Smooth muscle cell (in vitro differentiated cells): ENCODE measurements around the gene NOTUM. TPM values are rescaled to one million over a fixed set of nuclear protein-coding genes. Genes with fewer than 3 reads are reported as not detected.

Experiments
- DNase-seq: peaks from one replicate; lab custom pipeline; 2025; ENCODE audit not compliant: unreplicated experiment; lab: John Stamatoyannopoulos, UW
- H2AFZ ChIP-seq: fragments of 200-600 bp; sonication (generic); 2 replicates; pipeline ENCODE4 v1.6.0; 2016; ENCODE audit warnings: antibody characterized with exemption, low read depth, mild to moderate bottlenecking
- H3F3A ChIP-seq: fragments of 200-600 bp; sonication (generic); 2 replicates; pipeline ENCODE4 v1.6.0; 2017; ENCODE audit warnings: antibody characterized with exemption, low read depth
- H3K27ac ChIP-seq: fragments of 200-600 bp; sonication (generic); 2 replicates; pipeline ENCODE4 v1.5.1; 2016; ENCODE audit warnings: low read depth, mild to moderate bottlenecking
- H3K27me3 ChIP-seq: fragments of 200-600 bp; sonication (generic); 2 replicates; pipeline ENCODE4 v1.6.1; 2016; ENCODE audit warnings: low read depth, mild to moderate bottlenecking
- H3K36me3 ChIP-seq: fragments of 200-600 bp; sonication (generic); 2 replicates; pipeline ENCODE4 v1.5.1; 2016; ENCODE audit warnings: low read depth
- H3K4me1 ChIP-seq: fragments of 200-600 bp; sonication (generic); 2 replicates; pipeline ENCODE4 v1.5.1; 2016; ENCODE audit warnings: low read depth
- H3K4me2 ChIP-seq: fragments of 200-600 bp; sonication (generic); 2 replicates; pipeline ENCODE4 v1.6.0; 2016; ENCODE audit warnings: mild to moderate bottlenecking
- H3K4me3 ChIP-seq: fragments of 200-600 bp; sonication (generic); 2 replicates; pipeline ENCODE4 v1.5.1; 2016; ENCODE audit warnings: mild to moderate bottlenecking
- H3K79me2 ChIP-seq: fragments of 200-600 bp; sonication (generic); 2 replicates; pipeline ENCODE4 v1.6.0; 2016; ENCODE audit warnings: low read depth, mild to moderate bottlenecking
- H3K9ac ChIP-seq: fragments of 200-600 bp; sonication (generic); 2 replicates; pipeline ENCODE4 v1.6.0; 2016; ENCODE audit warnings: low read depth
- H3K9me3 ChIP-seq: fragments of 200-600 bp; sonication (generic); replicated peaks from 2 replicates; pipeline ENCODE4 v1.5.1; 2016; ENCODE audit warnings: low read depth
- H4K20me1 ChIP-seq: fragments of 200-600 bp; sonication (generic); 2 replicates; pipeline ENCODE4 v1.6.0; 2016; ENCODE audit warnings: low read depth
- WGBS: methylation state at CpG from one replicate; pipeline ENCODE4 v1.1.7; 2016; ENCODE audit warnings: low lambda C conversion rate; 5-methylcytosine and 5-hydroxymethylcytosine counted together
- polyA plus RNA-seq: library from polyadenylated mRNA; unstranded; fragments of >200 nt; fragmentation: Nextera tagmentation; extraction: Ambion mirVana; gene quantifications from 2 replicates; pipeline ENCODE4 v1.2.1, GENCODE V29; 2016
- total RNA-seq: library from RNA; depleted of rRNA; stranded (reverse); fragments of >200 nt; gene quantifications from 2 replicates; pipeline ENCODE4 v1.2.3, GENCODE V29; 2014
- TF ChIP-seq, protein P1 (sequence below): fragments of 200-600 bp; sonication (generic); IDR thresholded peaks from 2 replicates; pipeline ENCODE4 v1.5.1; 2017; ENCODE audit warnings: borderline replicate concordance, mild to moderate bottlenecking, antibody characterized with exemption; ENCODE audit not compliant: insufficient read depth, poor library complexity, severe bottlenecking

The NOTUM gene
- total and polyA plus RNA-seq, 2 experiments from 2014 or later = 0.90 to 2.9 TPM

DNA sequence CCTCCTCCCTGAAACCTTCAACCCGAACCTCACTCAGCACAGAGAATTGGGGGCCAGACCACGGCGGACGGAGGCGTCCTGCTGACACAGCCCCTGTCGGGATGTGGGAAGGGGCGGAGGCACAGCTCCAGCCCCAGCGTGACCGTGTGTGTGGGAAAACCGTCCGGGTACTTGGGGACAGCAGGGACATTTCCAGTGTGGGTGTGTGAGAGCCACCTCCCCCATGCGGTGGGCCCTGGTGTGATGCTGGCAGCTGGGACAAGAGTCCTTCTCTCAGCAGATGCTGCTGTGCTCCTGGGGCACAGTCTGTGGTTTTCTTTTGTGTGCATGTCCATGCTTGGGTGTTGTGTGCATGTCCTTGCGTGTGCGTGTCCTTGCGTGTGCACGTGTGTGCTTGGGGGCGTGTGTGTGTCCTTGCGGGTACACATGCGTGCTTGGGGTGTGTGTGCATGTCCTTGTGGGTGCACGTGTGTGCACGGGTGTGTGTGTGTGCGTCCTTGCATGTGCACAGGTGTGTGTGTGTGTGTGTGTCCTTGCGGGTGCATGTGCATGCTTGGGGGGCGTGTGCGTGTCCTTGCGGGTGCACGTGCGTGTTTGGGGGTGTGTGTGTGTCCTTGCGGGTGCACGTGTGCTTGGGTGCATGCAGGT is 44.8 kb upstream of the NOTUM start:
- H3K27me3 ChIP-seq = no peaks in the 10 kb centered on the region
- no peaks in the 10 kb centered on the region for H3K9me3 ChIP-seq
- H3K9ac ChIP-seq = no peak overlapping the region
- H3F3A ChIP-seq = peaks cover 12% of the 10 kb centered on the region
- no peak overlapping the region for H3K27ac ChIP-seq
- TF ChIP-seq, protein P1, sequence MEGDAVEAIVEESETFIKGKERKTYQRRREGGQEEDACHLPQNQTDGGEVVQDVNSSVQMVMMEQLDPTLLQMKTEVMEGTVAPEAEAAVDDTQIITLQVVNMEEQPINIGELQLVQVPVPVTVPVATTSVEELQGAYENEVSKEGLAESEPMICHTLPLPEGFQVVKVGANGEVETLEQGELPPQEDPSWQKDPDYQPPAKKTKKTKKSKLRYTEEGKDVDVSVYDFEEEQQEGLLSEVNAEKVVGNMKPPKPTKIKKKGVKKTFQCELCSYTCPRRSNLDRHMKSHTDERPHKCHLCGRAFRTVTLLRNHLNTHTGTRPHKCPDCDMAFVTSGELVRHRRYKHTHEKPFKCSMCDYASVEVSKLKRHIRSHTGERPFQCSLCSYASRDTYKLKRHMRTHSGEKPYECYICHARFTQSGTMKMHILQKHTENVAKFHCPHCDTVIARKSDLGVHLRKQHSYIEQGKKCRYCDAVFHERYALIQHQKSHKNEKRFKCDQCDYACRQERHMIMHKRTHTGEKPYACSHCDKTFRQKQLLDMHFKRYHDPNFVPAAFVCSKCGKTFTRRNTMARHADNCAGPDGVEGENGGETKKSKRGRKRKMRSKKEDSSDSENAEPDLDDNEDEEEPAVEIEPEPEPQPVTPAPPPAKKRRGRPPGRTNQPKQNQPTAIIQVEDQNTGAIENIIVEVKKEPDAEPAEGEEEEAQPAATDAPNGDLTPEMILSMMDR = no peak
- H3K4me1 ChIP-seq = peaks cover 6% of the 10 kb centered on the region
- no peak overlapping the region for H3K4me2 ChIP-seq
- WGBS = 85% methylated on average over 30 of the region's 30 CpGs
- H3K79me2 ChIP-seq = no peaks in the 10 kb centered on the region
- DNase-seq = no peak
- no peaks in the 10 kb centered on the region for H3K36me3 ChIP-seq
- H3K4me3 ChIP-seq = no peak overlapping the region
- H4K20me1 ChIP-seq = no peaks in the 10 kb centered on the region
- no peak overlapping the region for H2AFZ ChIP-seq

DNA sequence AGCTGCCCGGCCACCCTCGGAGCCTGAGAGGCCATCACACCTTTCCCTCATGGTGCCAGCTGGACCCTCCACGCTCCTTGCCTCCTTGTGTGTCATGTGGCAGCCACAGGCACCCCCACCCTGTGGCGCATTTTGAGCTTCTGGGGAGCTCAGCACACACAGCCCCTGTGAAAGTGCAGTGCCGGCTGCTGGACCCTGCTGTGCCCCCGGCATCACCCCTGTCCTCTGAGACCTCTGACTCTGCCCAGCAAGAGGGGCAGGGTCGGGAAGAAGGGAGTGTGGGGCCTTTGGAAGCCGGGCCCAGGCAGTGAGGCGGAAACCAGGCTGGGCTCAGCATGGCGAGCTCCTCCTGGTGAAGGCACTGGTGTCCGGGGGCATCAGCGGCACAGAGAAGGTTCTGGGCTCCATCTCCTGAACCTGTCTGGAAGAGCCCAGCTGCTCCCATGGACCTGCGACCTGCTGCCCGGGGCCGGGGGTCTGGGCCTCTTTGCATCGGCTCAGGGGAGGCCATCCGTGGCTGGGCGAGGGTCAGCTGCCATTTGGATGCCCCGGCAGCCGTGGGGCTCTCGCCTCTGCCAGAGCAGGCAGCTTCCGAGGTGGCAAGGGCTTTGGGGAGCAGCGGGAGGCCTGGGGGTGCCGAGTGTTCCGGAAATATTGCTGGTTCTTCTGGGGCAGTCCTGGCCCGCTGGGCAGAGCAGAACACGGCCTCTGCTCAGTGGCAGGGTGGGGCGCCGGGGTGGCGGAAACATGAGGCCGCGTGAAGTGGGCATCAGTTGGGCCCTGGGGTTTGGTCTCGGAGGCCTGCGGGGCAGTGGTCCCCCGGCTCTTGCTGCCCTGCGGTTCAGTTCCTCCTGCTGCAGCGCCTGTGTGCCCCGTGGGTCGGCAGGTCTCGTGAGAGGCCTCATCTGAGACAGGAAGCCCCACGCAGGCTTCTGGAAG is 43.8 kb upstream of the NOTUM start:
- Histone ChIP-seq H3F3A (peaks cover 12% of the 10 kb centered on the region), H3K9ac (peak overlapping the region; percentile 62), H3K9me3 (no peaks in the 10 kb centered on the region), H3K36me3 (no peaks in the 10 kb centered on the region), H2AFZ (no peak overlapping the region), H3K4me2 (peak overlapping the region; percentile 74), H3K27ac (peak overlapping the region; percentile 90), H4K20me1 (no peaks in the 10 kb centered on the region), H3K4me3 (no peak overlapping the region), H3K79me2 (no peaks in the 10 kb centered on the region), H3K4me1 (peaks cover 6% of the 10 kb centered on the region), H3K27me3 (no peaks in the 10 kb centered on the region)
- no peak for DNase-seq
- WGBS = 94% methylated on average over 40 of the region's 41 CpGs
- TF ChIP-seq, protein P1 = no peak

DNA sequence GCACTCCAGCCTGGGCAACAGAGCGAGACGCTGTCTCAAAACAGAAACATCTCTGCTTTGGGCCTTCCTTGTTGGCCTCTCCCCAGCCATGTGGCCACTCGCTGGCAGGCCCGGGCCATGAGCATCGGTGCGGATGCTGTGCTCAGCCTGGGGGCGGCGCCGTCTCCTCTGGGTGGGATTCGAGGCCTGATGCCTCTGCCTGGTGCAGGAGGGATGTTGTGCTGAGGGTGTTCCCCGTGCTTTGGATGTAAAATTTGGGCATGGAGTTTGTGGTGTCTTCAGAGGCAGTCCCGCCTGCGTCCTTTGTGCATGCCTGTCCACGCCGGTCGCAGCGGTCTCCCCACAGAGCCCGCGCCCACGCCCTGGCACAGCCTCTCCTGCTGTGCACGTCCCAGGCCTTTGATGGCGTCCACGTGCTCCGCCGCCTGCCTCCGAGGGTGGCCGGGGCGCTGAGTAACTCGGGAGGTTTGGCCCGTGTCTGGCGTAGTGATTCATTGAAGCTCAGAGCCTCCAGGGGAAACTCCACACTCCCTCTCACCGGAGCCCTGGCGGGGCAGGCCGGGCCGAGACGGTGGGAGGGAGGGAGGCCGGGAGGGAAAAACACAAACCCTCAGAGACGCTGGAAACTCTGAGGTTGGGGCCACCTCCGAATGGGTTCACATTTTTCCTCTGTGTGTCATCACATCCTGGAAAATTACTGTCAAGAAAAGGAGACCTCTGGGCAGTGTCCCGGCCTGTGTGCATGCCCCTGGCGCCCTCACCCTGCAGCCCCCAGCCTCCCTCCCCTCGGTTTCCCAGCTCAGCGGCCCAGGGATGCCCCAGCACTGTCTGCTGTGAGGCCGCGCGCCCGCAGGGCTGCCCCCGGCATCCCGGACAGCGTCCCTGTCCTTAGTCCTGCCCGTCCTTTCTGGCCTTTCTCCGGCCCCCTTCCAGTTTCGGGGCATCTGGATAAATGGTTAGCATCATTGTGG is 42.7 kb upstream of the NOTUM start:
- Histone ChIP-seq H3K79me2 (no peaks in the 10 kb centered on the region), H3K9me3 (no peaks in the 10 kb centered on the region), H3K4me2 (peak overlapping the region; percentile 74), H3F3A (peaks cover 12% of the 10 kb centered on the region), H3K27ac (peak overlapping the region; percentile 90), H3K9ac (peak overlapping the region; percentile 62), H2AFZ (no peak overlapping the region), H3K27me3 (no peaks in the 10 kb centered on the region), H4K20me1 (peaks cover 4% of the 10 kb centered on the region), H3K36me3 (no peaks in the 10 kb centered on the region), H3K4me3 (no peak overlapping the region), H3K4me1 (peaks cover 6% of the 10 kb centered on the region)
- 24% methylated on average over 50 of the region's 53 CpGs for WGBS
- DNase-seq = peak; percentile 83
- TF ChIP-seq, protein P1 = no peak
